Pulmonary artery endothelial cell (primary cell): ENCODE data around the gene SLC25A21. TPM values are rescaled to one million over a fixed set of nuclear protein-coding genes. Genes with fewer than 3 reads are reported as not detected.
"Not testable (repeated sequence)": the region's sequence is repeated elsewhere in the genome, so short reads cannot be mapped to it uniquely, and the experiment has no call there.

Experiments
- DNase-seq: peaks from one replicate; pipeline ENCODE4 v3.0.0-alpha.2; 2011; ENCODE audit warnings: low read depth, low spot score
- total RNA-seq: library from RNA; depleted of rRNA; stranded (reverse); fragments of >200 nt; gene quantifications from 2 replicates; pipeline ENCODE4 v1.2.3, GENCODE V29; 2014

The SLC25A21 gene
- total RNA-seq, 1 donor from 2014 or later, result 2.2 TPM

GRCh38 chr14:36874396-36875138 is 297.8 kb downstream of the SLC25A21 start:
- no peak for DNase-seq

GRCh38 chr14:36870776-36871175 is 301.6 kb downstream of the SLC25A21 start:
- no peak for DNase-seq

GRCh38 chr14:36869125-36869524 is 303.3 kb downstream of the SLC25A21 start:
- no peak for DNase-seq

- DNase-seq, result no peak
These were observed 305.5 kb downstream of the SLC25A21 start for GRCh38 chr14:36866867-36867266.

- no peak for DNase-seq
These were observed 309.1 kb downstream of the SLC25A21 start for GRCh38 chr14:36863271-36863670.

- DNase-seq, result not testable (repeated sequence)
These were observed 310.2 kb downstream of the SLC25A21 start for GRCh38 chr14:36862237-36862636.

GRCh38 chr14:36860831-36861230 is 311.6 kb downstream of the SLC25A21 start:
- DNase-seq, result no peak

GRCh38 chr14:36859119-36859518 is 313.3 kb downstream of the SLC25A21 start:
- no peak for DNase-seq

- no peak for DNase-seq
These were observed 314.5 kb downstream of the SLC25A21 start for GRCh38 chr14:36857842-36858445.

GRCh38 chr14:36857136-36857535 is 315.3 kb downstream of the SLC25A21 start:
- DNase-seq, result no peak

GRCh38 chr14:36856095-36856878 is 316.1 kb downstream of the SLC25A21 start:
- no peak for DNase-seq

- DNase-seq, result no peak
These were observed 317.0 kb downstream of the SLC25A21 start for GRCh38 chr14:36855396-36855795.

GRCh38 chr14:36852981-36853691 is 319.3 kb downstream of the SLC25A21 start:
- DNase-seq, result no peak

- DNase-seq, result no peak
These were observed 324.2 kb downstream of the SLC25A21 start for GRCh38 chr14:36848213-36848612.

- no peak for DNase-seq
These were observed 325.0 kb downstream of the SLC25A21 start for GRCh38 chr14:36847366-36847765.

- no peak for DNase-seq
These were observed 326.9 kb downstream of the SLC25A21 start for GRCh38 chr14:36845356-36846012.

GRCh38 chr14:36844443-36845195 is 327.8 kb downstream of the SLC25A21 start:
- no peak for DNase-seq

GRCh38 chr14:36843410-36843809 is 329.0 kb downstream of the SLC25A21 start:
- DNase-seq, result no peak

- no peak for DNase-seq
These were observed 337.3 kb downstream of the SLC25A21 start for GRCh38 chr14:36835128-36835527.

- DNase-seq, result no peak
These were observed 338.1 kb downstream of the SLC25A21 start for GRCh38 chr14:36834293-36834692.
